Activated CD8-positive, alpha-beta memory T cell treated with anti-CD3 and anti-CD28 coated beads, Interleukin-2, amount 10 ng/mL, durations not matched to agents 7 days and 5 days (primary cell): ENCODE data around the gene BHLHA9. TPM values are rescaled to one million over a fixed set of nuclear protein-coding genes. Genes with fewer than 3 reads are reported as not detected.
A peak's percentile ranks its signal among the peaks of the same experiment; 100 is the strongest.
"Not testable (repeated sequence)": the region's sequence is repeated elsewhere in the genome, so short reads cannot be mapped to it uniquely, and the experiment has no call there.

Source experiments
- ATAC-seq: fragments of 150-1000 bp; cut with Tn5 transposase; one replicate; pipeline ENCODE4 v1.10.0; 2021; ENCODE audit warnings: moderate library complexity
- CTCF ChIA-PET: fragments of 350-600 bp; sonication (Branson Sonifier 250); formaldehyde crosslinking; loops from one replicate; lab custom pipeline; 2021; ENCODE audit warnings: antibody characterized with exemption; lab: Charles Lee
- DNase-seq: peaks from one replicate; pipeline ENCODE4 v3.0.0-alpha.2; 2020
- H3K27ac Mint-ChIP-seq: one replicate; pipeline ENCODE4 v1.8.0; 2021; ENCODE audit warnings: mild to moderate bottlenecking, mixed read lengths
- H3K27me3 Mint-ChIP-seq: one replicate; pipeline ENCODE4 v1.8.0; 2021; ENCODE audit warnings: mixed read lengths
- H3K36me3 Mint-ChIP-seq: one replicate; pipeline ENCODE4 v1.8.0; 2021; ENCODE audit warnings: mild to moderate bottlenecking, mixed read lengths
- H3K4me1 Mint-ChIP-seq: one replicate; pipeline ENCODE4 v1.8.0; 2021; ENCODE audit warnings: mixed read lengths
- H3K4me3 Mint-ChIP-seq: one replicate; pipeline ENCODE4 v1.8.0; 2021; ENCODE audit warnings: mild to moderate bottlenecking, moderate library complexity, mixed read lengths
- H3K9me3 Mint-ChIP-seq: one replicate; pipeline ENCODE4 v1.8.0; 2022; ENCODE audit warnings: low read depth, mixed read lengths
- total RNA-seq, 2 experiments: library from RNA; stranded (reverse); gene quantifications; one replicate each; pipeline ENCODE4 v1.2.3, GENCODE V29; 2021

BHLHA9 gene
- total RNA-seq, 2 experiments from 2014 or later: not detected

DNA sequence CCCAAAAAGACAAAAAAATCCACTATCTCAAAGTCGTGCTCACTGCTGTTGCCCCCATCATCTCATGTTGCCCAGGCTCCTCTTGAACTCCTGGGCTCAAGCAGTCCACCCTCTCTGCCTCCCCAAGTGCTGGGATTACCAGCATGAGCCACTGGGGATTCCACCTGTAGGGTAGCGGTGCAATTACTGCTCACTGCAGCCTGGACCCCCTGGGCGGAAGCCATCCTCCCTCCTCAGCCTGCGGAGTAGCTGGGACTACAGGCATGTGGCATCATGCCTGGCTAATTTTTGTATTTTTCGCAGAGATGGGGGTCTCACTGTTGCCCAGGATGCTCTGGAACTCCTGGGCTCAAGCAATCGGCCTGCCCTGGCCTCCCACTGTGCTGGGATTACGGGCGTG, 37.9 kb upstream of the BHLHA9 start:
- Mint-ChIP-seq H3K4me1 (peaks cover 18% of the 10 kb centered on the region), H3K9me3 (no peaks in the 10 kb centered on the region), H3K36me3 (peaks cover 9% of the 10 kb centered on the region), H3K27ac (no peak overlapping the region), H3K4me3 (no peak overlapping the region), H3K27me3 (peaks cover 41% of the 10 kb centered on the region)
- DNase-seq (no peak), ATAC-seq (no peak)
- CTCF ChIA-PET: interaction anchor here (1.6 kb wide), 1 partner anchor 35 kb away, joined by 3 read pairs; no protein-coding TSS in a partner anchor

DNA sequence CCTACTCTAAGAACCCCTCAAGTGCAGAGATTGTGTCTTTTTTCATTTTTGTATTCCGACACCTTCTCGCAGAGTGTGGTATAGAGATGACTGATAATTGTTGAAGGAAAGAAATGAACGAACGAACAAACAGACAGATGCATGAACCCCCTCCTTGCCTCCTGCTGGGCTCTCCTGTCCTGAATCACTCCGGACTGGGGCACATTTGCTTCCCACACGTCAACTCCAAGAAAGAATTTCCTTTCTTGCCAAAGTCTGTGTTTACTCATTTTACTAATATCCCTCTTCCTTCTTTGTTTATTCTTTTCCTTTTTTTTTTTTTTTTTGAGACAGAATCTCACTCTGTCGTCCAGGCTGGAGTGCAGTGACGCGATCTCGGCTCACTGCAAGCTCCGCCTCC, 37.5 kb upstream of the BHLHA9 start:
- no peaks in the 10 kb centered on the region for H3K9me3 Mint-ChIP-seq
- DNase-seq (no peak), ATAC-seq (no peak)
- no peak overlapping the region for H3K4me3 Mint-ChIP-seq
- peaks cover 37% of the 10 kb centered on the region for H3K27me3 Mint-ChIP-seq
- H3K27ac Mint-ChIP-seq: no peak overlapping the region
- CTCF ChIA-PET: no interaction called here
- H3K4me1 Mint-ChIP-seq: peaks cover 14% of the 10 kb centered on the region
- H3K36me3 Mint-ChIP-seq: peaks cover 5% of the 10 kb centered on the region

DNA sequence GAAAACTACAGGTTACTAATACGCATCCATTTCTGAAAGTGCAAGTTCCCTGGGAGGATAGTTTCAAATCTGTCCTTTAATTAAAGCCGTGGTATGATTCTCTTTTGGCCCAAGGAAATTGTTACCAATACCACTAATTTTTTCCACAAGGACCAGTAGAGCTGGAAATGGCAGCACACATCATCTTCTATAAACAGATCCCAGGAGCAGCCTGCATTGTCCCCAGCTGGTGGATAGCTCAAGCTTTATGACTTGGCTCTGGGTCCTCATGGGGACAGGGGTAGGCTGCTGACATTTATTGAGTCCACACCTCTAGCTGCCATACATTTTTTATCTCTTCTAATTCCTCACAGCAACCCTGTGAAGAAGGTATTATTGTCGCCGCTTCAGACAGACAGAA, 35.8 kb upstream of the BHLHA9 start:
- DNase-seq: no peak
- H3K27ac Mint-ChIP-seq: no peak overlapping the region
- ATAC-seq: no peak
- H3K9me3 Mint-ChIP-seq: no peaks in the 10 kb centered on the region
- H3K27me3 Mint-ChIP-seq: peaks cover 35% of the 10 kb centered on the region
- peaks cover 3% of the 10 kb centered on the region for H3K36me3 Mint-ChIP-seq
- CTCF ChIA-PET: interaction anchor here (1.1 to 2.0 kb wide), 2 partner anchors 9 to 24 kb away, joined by 3 to 5 read pairs; no protein-coding TSS in a partner anchor
- H3K4me3 Mint-ChIP-seq: no peak overlapping the region
- H3K4me1 Mint-ChIP-seq: peaks cover 13% of the 10 kb centered on the region

DNA sequence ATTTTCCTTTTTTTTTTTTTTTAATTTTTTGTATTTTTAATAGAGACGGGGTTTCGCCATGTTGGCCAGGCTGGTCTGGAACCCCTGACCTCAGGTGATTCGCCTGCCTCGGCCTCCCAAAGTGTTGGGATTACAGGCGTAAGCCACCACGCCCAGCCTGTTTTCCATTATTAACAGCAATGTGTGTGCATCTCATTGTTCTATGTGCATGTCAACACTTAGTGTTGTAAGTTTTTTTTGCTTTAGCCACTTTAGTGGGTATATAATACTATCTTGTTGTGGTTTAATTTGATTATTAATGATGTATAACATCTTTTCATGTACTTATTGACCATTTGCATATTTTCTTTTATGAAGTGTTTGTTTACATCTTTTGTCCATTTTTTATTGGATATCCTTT, 32.8 kb upstream of the BHLHA9 start:
- Mint-ChIP-seq H3K27ac (no peak overlapping the region), H3K27me3 (peaks cover 34% of the 10 kb centered on the region)
- CTCF ChIA-PET: no interaction called here

DNA sequence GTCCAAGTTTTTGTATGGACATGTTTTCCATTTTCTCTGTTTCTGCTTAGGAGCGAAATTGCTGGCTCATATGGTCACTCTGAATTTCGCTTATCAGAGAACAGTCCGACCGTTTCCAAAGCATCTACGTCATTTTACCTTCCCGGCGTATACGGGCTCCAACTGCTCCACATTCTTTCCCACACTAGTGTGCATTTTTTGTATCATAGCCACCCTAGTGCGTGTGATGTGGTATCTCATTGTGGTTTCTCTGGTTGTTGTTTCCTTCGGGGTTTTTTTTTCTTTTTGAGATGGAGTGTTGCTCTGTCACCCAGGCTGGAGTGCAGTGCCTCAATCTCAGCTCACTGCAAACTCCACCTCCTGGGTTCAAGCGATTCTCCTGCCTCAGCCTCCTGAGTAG, 31.0 kb upstream of the BHLHA9 start:
- peaks cover 5% of the 10 kb centered on the region for H3K4me1 Mint-ChIP-seq
- no peak for ATAC-seq
- H3K27me3 Mint-ChIP-seq: peaks cover 27% of the 10 kb centered on the region
- no peaks in the 10 kb centered on the region for H3K9me3 Mint-ChIP-seq
- H3K27ac Mint-ChIP-seq: no peak overlapping the region
- no peaks in the 10 kb centered on the region for H3K36me3 Mint-ChIP-seq
- CTCF ChIA-PET: interaction anchor here (1.7 kb wide), 1 partner anchor 52 kb away, joined by 4 read pairs; no protein-coding TSS in a partner anchor
- DNase-seq: no peak
- no peak overlapping the region for H3K4me3 Mint-ChIP-seq

More for the DNA sequence above, 32.8 kb upstream of the BHLHA9 start:
- no peaks in the 10 kb centered on the region for H3K36me3 Mint-ChIP-seq
- H3K4me3 Mint-ChIP-seq: no peak overlapping the region
- peaks cover 5% of the 10 kb centered on the region for H3K4me1 Mint-ChIP-seq
- no peak for DNase-seq
- no peak for ATAC-seq
- no peaks in the 10 kb centered on the region for H3K9me3 Mint-ChIP-seq

DNA sequence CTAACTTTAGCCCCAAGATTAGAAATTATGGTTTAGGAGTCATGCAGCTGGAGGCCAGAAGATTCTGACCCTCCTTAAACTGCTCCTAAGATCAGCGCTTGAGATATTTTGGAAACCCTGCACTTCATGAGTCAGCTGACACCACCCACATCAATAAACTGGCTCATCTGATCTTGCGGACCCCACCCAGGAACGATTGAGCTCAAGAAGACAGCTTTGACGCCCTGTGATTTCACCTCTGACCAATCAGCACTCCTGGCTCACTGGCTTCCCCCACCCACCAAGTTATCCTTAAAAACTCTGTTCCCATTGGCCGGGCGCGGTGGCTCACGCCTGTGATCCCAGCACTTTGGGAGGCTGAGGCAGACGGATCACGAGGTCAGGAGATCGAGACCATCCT, 29.8 kb upstream of the BHLHA9 start:
- H3K4me1 Mint-ChIP-seq, H3K36me3 Mint-ChIP-seq, ATAC-seq, H3K27ac Mint-ChIP-seq, DNase-seq, H3K4me3 Mint-ChIP-seq, H3K9me3 Mint-ChIP-seq: not testable (repeated sequence)
- CTCF ChIA-PET: interaction anchor here (0.6 to 1.7 kb wide), 3 partner anchors 12 to 53 kb away, joined by 3 to 4 read pairs (median 3); partner anchors contain the start of gene TRARG1
- peaks cover 30% of the 10 kb centered on the region for H3K27me3 Mint-ChIP-seq

DNA sequence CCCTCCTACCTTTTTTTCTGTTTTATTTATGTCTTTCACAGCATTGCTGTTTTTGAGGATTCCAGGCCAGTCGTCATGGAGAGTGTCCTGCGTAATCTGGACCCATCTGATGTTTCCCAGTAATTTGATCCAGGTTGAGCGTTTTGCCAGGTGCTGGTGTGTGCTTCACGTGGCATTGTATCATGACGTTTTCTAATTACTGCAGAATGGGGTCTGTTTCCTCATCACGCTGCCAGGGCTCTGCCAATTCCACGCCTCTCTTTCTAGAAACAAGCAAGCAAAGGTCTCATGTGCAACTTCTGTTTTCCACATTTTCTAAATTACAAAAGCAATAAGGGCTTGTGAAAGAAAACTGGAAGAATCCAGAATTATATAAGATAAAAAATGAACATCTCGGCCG, 28.3 kb upstream of the BHLHA9 start:
- no peak overlapping the region for H3K27ac Mint-ChIP-seq
- ATAC-seq (no peak), DNase-seq (no peak)
- no peaks in the 10 kb centered on the region for H3K36me3 Mint-ChIP-seq
- H3K4me1 Mint-ChIP-seq: peaks cover 5% of the 10 kb centered on the region
- CTCF ChIA-PET: no interaction called here
- no peak overlapping the region for H3K4me3 Mint-ChIP-seq
- peaks cover 30% of the 10 kb centered on the region for H3K27me3 Mint-ChIP-seq
- no peaks in the 10 kb centered on the region for H3K9me3 Mint-ChIP-seq

DNA sequence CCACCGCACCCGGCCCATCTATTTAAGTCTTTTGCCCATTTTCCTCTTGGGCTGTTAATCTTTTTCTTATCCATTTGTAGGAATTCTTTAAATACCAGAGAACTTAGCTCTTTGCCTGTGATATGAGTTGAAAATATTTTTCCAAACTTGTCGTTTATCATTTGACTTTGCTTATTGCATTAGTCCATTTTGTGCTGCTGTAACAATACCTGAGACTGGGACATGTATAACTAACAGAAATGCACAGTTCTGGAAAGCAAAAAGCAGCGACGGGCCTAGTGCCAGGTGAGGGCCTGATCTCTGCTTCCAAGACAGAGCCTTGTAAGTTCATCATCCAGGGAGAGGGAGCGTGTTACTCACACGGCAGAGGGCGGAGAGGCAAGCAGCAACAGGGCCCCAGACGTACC, 25.6 kb upstream of the BHLHA9 start:
- CTCF ChIA-PET: no interaction called here
- Mint-ChIP-seq H3K4me1 (no peaks in the 10 kb centered on the region), H3K27ac (no peak overlapping the region), H3K4me3 (no peak overlapping the region), H3K9me3 (peaks cover 3% of the 10 kb centered on the region), H3K27me3 (peaks cover 25% of the 10 kb centered on the region), H3K36me3 (peaks cover 2% of the 10 kb centered on the region)
- DNase-seq (no peak), ATAC-seq (no peak)

DNA sequence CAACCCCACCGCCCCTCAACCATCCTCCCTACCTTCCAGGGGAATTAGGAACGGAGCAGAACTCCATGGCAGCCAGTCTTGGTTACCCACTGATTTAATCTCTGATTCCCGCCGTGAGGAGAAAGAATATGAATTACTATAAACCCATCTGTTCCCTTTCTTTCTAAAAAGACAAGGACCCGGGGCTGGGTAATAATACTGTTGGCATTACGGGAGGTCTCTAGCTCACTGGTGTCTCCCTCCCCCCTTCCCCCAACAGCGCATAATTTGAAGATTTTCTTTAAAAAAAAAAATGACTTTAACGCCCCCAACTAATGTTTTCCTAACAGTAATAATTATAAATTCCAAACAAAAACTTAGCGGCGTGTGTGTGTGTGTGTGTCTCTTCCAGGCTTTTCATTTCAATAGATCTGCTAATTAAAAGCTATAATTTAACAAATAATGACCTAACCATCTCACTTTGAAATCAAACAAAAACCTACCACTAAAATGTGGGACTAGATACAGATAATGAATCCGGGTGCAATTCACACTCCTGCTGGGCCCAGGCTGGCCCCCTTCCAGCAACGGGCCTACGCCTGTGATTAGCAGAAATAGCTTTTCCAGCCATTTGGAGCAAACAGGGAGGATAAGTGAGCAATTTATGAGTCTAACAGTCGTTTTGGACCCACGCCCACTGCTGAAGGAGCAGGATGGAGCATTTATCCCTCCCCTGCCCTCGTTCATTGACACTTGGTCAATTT, 18.2 kb upstream of the BHLHA9 start:
- Mint-ChIP-seq H3K9me3 (peaks cover 3% of the 10 kb centered on the region), H3K4me1 (peaks cover 18% of the 10 kb centered on the region), H3K36me3 (peaks cover 2% of the 10 kb centered on the region), H3K4me3 (no peak overlapping the region), H3K27me3 (peaks cover 11% of the 10 kb centered on the region), H3K27ac (no peak overlapping the region)
- ATAC-seq (no peak), DNase-seq (no peak)
- CTCF ChIA-PET: no interaction called here

DNA sequence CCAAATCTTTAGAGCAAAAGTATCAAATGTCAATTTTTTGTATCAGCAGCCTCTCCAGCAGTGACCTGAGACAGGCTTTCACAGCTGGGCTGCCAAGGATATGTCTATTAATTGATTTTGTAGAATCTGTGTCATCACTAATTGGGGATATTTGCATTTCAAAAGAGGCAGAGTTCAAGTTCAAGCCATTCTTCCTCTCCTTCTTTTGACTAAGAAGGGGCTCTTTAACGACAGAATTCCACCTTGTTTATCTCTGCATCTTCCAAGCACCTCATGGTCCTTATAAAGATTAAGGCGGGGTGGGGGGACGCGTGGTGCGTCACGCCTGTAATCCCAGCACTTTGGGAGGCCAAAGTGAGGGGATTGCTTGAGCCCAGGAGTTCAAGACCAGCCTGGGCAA, 15.2 kb upstream of the BHLHA9 start:
- Mint-ChIP-seq H3K4me3 (no peak overlapping the region), H3K27ac (no peak overlapping the region), H3K36me3 (no peaks in the 10 kb centered on the region), H3K9me3 (no peaks in the 10 kb centered on the region), H3K27me3 (peaks cover 15% of the 10 kb centered on the region), H3K4me1 (peaks cover 39% of the 10 kb centered on the region)
- DNase-seq (no peak), ATAC-seq (no peak)
- CTCF ChIA-PET: interaction anchor here (0.8 to 4.5 kb wide), 3 partner anchors 11 to 132 kb away, joined by 3 to 29 read pairs (median 6); no protein-coding TSS in a partner anchor

DNA sequence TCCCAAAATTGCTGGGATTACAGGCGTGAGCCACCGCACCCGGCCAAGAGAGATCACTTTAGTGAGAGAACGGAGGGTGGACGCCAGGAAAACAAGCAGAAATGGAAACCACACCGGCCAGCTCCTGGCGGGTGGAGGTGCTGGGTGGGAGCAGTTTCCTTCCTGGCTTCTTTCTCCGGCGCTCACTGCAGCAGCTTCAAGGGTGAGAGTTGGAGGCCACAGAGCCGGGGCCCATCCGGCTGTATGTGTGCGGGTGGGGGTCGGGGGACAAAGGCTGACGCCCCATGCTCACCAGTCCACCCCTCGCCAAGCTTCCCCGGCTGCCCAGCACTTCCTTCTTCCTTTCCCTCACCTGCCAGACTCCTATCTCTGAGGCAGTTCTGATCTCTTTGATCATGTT, 13.5 kb upstream of the BHLHA9 start:
- DNase-seq (no peak), ATAC-seq (no peak)
- H3K9me3 Mint-ChIP-seq: no peaks in the 10 kb centered on the region
- H3K4me3 Mint-ChIP-seq: peak overlapping the region; percentile 8
- CTCF ChIA-PET: interaction anchor here (1.1 to 4.5 kb wide), 7 partner anchors 28 to 260 kb away, joined by 3 to 29 read pairs (median 4); partner anchors contain the start of gene INPP5K
- peaks cover 45% of the 10 kb centered on the region for H3K4me1 Mint-ChIP-seq
- H3K36me3 Mint-ChIP-seq: no peaks in the 10 kb centered on the region
- peak overlapping the region; percentile 81 for H3K27ac Mint-ChIP-seq
- peaks cover 27% of the 10 kb centered on the region for H3K27me3 Mint-ChIP-seq

DNA sequence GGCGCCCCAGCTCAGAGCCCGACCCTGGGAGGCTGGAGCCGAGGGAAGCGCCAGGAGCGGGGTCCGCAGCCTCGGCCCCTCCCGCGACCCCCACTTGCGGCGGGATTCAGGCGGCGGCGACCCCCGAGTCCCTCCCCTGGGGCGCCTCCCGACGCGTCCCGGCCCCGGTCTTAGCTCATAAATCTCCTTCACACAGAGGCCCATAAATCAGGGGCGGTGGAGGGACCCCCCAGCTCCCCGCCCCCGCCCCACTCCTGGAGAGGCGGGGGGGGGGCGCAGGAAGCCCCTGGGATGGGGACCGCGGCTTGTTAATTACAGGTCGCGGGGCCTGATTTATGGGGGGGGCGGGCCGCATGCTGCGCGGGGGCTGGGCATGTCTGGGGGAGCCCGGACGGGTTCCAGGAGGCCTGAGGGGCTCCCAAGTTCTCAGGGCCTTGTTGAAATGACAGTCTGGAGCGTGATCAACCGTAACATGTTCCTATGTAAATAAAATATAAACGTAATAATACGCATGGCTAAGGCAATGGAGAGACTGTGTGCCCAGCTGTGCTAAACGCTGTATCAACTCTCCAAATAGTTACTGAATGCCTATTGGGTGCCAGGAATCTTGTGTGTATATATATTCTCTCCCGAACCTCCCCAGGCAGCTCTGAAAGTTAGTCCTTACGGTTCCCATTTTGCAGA, 10.0 kb upstream of the BHLHA9 start:
- no peak overlapping the region for H3K4me3 Mint-ChIP-seq
- peaks cover 26% of the 10 kb centered on the region for H3K27me3 Mint-ChIP-seq
- no peak for DNase-seq
- ATAC-seq: no peak
- peaks cover 42% of the 10 kb centered on the region for H3K4me1 Mint-ChIP-seq
- H3K27ac Mint-ChIP-seq: no peak overlapping the region
- no peaks in the 10 kb centered on the region for H3K9me3 Mint-ChIP-seq
- CTCF ChIA-PET: interaction anchor here (0.6 to 4.3 kb wide), 16 partner anchors 8 to 389 kb away, joined by 3 to 47 read pairs (median 6); partner anchors contain the start of genes BHLHA9, INPP5K, RILP and SLC43A2
- no peaks in the 10 kb centered on the region for H3K36me3 Mint-ChIP-seq

DNA sequence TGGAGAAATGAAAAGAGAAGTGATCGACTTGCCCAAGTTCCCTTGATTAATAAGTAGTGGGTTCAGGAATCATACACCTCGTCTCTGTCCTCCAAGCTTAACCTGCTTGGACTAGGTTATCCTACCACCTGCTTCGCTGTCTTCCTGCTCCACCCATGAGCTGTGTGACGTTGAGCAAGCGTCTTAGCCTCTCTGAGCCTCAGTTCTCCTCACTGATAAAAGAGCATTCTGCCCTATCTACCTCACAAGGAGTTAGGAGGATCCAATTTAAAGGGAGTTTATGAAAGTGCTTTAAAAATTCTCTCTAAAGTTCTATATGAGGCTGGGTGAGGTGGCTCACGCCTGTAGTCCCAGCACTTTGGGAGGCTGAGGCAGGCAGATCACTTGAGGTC, 9.5 kb upstream of the BHLHA9 start:
- Mint-ChIP-seq H3K9me3 (no peaks in the 10 kb centered on the region), H3K27ac (no peak overlapping the region), H3K4me3 (no peak overlapping the region), H3K27me3 (peaks cover 24% of the 10 kb centered on the region), H3K4me1 (peaks cover 37% of the 10 kb centered on the region), H3K36me3 (no peaks in the 10 kb centered on the region)
- no peak for ATAC-seq
- DNase-seq: no peak
- CTCF ChIA-PET: interaction anchor here (0.6 to 3.6 kb wide), 9 partner anchors 69 to 388 kb away, joined by 3 to 47 read pairs (median 7); partner anchors contain the start of genes INPP5K and RILP
